Measurements from ENCODE around the gene EYS.
A peak's percentile ranks its signal among the peaks of the same experiment; 100 is the strongest.

The EYS gene

GRCh38 chr6:64803470-64804166, 903.4 kb downstream of the EYS start:
- DNase-seq, result peak; percentile 5

GRCh38 chr6:64792534-64792933, 914.5 kb downstream of the EYS start:
- no peak for DNase-seq

GRCh38 chr6:64789476-64789875, 917.5 kb downstream of the EYS start:
- DNase-seq, result no peak

GRCh38 chr6:64786736-64787135, 920.3 kb downstream of the EYS start:
- DNase-seq, result no peak

- DNase-seq, result no peak
Observed at GRCh38 chr6:64782877-64783276, 924.1 kb downstream of the EYS start.

- no peak for DNase-seq
Observed at GRCh38 chr6:64777941-64778785, 928.9 kb downstream of the EYS start.

GRCh38 chr6:64776359-64776758, 930.7 kb downstream of the EYS start:
- no peak for DNase-seq

- no peak for DNase-seq
Observed at GRCh38 chr6:64774881-64775280, 932.1 kb downstream of the EYS start.

GRCh38 chr6:64750910-64751309, 956.1 kb downstream of the EYS start:
- no peak for DNase-seq

- no peak for DNase-seq
Observed at GRCh38 chr6:64737418-64737817, 969.6 kb downstream of the EYS start.

- no peak for DNase-seq
Observed at GRCh38 chr6:64736421-64736950, 970.5 kb downstream of the EYS start.

- DNase-seq, result no peak
Observed at GRCh38 chr6:64733433-64733832, 973.6 kb downstream of the EYS start.

- no peak for DNase-seq
Observed at GRCh38 chr6:64732888-64733287, 974.1 kb downstream of the EYS start.

GRCh38 chr6:64729522-64729921, 977.5 kb downstream of the EYS start:
- no peak for DNase-seq

GRCh38 chr6:64727075-64727474, 980.0 kb downstream of the EYS start:
- DNase-seq, result no peak

GRCh38 chr6:64724091-64724490, 982.9 kb downstream of the EYS start:
- DNase-seq, result no peak

- DNase-seq, result no peak
Observed at GRCh38 chr6:64723327-64724058, 983.5 kb downstream of the EYS start.

GRCh38 chr6:64721865-64722264, 985.2 kb downstream of the EYS start:
- DNase-seq, result no peak

- no peak for DNase-seq
Observed at GRCh38 chr6:64717281-64717680, 989.7 kb downstream of the EYS start.

GRCh38 chr6:64715624-64716023, 991.4 kb downstream of the EYS start:
- no peak for DNase-seq

- DNase-seq, result no peak
Observed at GRCh38 chr6:64714073-64714472, 993.0 kb downstream of the EYS start.

GRCh38 chr6:64713175-64713574, 993.9 kb downstream of the EYS start:
- no peak for DNase-seq

- DNase-seq, result no peak
Observed at GRCh38 chr6:64712606-64713005, 994.4 kb downstream of the EYS start.

Data from activated CD4-positive, alpha-beta T cell treated with anti-CD3 and anti-CD28 coated beads for 1 hour (primary cell).